Occipital lobe (tissue), 2 donors: ENCODE measurements around the gene CRYBB1. TPM values are rescaled to one million over a fixed set of nuclear protein-coding genes. Genes with fewer than 3 reads are reported as not detected.

Experiments used
- DNase-seq: peaks from one replicate; lab custom pipeline; 2025; lab: John Stamatoyannopoulos, UW
- total RNA-seq: library from RNA; depleted of rRNA; stranded (reverse); fragments of >200 nt; gene quantifications from one replicate; pipeline ENCODE4 v1.2.3, GENCODE V29; 2014

CRYBB1 gene
- 0.62 TPM for total RNA-seq

DNA sequence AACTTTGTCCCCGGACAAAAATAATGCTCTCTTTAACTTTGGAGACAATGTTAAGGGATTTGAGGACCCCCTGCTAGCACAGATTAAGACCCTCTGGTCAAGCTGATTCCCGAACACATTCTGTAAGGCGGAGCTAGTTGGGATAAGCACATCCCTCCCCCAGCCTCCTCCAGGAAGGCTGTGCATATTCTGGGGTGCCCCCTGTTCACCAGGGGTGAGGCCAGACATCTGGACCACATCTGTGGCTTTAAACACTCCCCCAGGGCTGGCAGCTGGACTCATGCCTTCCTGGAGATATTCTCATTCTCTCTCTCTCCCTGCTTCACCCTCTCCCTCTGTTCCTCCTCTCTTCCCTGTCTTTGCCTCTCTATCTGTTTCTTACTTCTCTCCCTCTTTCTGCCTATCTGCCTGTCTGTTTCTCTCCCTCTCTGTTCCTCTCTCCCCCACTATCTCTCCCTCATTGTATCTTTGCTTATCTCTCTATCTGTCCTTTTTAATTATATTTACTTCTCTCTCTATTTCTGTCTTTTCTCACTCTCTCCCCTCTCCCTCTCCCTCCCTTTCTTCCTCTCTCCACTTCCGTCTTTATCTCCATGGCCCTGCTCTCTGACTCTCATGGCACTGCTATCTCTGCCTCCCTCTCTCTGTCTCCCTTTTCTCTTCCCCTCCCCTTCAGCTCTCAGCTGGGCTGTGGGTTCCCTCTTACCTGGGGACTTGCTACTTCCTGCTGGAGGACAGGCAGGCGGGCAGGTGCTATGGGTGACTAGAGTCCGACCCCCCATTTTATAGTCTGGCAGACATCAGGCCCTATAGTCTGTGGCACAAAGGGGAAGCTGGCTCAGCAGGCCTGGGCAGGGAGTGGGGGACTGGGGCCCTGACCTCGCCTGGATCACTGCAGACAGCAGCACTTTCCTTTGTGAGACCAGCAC is at the start of gene CRYBB1:
Gene CRYBB1, minus strand, starts transcription at position 757 of the 929 bp plus-strand sequence. CDS start 1,708 bp downstream, outside the sequence.
- no peak for DNase-seq

DNA sequence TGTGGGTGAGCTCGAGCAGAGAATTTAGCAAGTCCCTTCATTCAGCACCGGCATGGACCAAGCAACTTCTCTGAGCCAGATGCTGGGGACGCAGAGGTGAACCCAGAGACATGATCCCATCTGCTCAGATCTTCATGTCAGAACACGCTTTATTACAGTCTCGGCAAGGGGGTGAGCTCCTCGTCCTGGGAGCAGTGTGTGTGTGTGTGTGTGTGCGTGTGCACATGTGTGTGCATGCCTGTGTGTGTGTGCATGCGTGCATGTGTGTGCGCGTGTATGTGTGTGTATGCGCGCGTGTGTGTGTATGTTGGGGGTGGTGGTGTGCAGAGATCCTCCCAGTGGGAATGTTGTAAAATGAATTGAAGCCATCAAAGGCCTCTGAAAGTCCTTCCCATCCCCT is 49.3 kb upstream of the CRYBB1 start:
- DNase-seq, result no peak

DNA sequence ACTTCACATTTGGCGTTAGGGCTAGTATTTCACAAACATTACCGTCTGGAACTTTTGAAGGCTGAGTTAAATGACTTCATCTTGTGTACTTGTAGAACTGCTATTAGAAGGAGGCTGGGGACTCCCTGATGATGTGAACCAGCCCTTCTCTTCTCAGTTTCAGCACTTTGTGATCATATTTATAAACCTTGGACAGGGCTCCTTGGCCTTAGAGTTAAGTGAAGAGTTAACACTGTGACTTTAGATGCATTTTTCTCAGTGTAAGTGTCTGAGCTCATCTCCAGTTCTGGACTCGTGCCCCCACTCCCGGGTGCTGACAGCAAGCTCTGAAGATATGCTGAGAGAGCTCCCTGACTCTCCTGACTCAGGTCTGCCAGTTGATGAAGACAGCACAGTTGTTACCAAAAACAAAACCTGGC is 48.0 kb upstream of the CRYBB1 start:
- no peak for DNase-seq

DNA sequence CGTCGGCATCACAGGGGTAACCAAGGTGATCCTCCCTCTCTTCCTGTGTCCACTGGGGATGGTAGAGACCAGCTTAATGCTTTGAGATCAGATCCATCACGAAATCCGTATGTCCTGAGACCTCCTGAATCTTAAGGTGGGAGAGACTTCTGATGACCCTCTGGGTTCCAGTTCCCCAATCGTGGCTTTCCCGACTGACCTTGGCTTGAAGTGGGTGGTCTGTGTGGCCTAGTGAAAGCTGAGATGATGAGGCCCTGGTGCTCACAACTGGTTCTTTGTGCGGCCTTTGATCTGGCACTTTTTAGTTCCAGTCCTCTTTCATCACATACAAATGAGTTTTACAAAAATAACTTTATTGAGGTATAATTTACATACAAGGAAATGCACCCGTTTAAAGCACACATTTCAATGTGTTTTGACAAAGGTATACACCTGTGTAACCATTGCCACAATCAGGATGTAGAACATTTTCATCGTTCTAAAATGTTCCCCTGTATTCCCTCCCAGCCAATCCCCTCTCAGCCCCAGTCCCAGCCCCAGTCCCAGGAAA is 45.6 kb upstream of the CRYBB1 start:
- no peak for DNase-seq

DNA sequence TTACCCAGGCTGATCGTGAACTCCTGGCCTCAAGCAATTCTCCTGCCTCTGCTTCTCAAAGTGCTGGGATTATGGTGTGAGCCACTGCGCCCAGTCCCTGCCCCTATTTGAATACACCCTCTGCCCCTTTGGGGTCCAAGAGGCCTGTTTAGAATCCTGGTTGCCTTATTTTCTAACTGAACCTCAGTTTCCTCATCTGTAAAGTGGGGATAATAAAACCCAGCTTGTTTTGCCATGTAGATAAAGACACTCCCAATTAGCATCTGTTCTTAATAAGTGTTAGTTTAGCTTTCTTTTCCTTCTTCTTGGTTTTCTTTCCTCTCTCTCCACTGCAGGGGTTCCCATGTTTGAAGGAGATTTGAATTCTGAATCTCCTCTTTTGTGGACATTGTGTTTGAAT is 44.3 kb upstream of the CRYBB1 start:
- no peak for DNase-seq

DNA sequence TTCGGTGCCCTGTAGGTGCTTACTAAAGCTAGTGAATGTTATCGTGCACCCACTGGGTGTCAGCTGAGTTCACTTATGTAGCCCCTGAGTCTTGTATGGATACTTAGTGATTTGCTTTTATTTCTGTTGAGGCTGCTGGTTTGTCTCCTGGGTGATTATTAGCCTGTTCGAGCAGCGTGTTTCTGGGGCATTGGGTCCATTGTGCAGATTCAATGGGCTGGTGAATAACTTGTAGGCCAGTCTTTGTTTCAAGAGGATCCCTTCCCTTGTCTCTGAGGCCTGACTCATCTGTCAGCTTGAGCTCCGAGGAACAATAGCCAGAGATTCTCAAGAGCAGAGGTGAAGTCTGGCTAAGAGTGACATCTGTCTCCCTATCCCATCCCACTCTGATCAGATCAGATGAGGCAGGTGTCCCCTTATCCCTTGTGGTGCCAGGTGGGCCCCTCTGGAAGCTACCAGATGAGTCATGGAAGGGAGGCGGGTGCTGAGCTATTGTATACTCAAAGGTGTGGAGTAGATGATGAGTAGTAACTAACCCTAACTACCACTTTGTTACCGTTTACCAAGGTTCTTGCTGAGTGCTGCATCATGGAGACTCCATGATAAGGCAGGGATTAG is 43.2 kb upstream of the CRYBB1 start:
- DNase-seq, result no peak

DNA sequence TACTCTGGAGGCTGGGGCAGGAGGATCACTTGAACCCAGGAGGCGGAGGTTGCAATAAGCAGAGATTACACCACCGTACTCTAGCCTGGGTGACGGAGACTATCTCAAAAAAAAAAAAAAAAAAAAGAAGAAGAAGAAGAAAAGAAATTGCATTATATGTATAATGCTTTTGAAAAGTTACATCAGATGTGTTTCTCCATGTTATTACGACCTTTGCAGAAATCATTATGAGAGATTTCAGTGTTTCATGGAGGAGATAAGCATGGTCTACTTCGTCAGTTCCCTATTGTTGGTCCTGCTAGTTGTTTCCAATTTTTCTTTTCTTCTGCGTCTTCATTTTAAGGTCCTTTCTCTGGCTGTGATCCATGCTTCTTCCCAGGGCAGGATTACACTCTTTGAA is 42.5 kb upstream of the CRYBB1 start:
- no peak for DNase-seq

DNA sequence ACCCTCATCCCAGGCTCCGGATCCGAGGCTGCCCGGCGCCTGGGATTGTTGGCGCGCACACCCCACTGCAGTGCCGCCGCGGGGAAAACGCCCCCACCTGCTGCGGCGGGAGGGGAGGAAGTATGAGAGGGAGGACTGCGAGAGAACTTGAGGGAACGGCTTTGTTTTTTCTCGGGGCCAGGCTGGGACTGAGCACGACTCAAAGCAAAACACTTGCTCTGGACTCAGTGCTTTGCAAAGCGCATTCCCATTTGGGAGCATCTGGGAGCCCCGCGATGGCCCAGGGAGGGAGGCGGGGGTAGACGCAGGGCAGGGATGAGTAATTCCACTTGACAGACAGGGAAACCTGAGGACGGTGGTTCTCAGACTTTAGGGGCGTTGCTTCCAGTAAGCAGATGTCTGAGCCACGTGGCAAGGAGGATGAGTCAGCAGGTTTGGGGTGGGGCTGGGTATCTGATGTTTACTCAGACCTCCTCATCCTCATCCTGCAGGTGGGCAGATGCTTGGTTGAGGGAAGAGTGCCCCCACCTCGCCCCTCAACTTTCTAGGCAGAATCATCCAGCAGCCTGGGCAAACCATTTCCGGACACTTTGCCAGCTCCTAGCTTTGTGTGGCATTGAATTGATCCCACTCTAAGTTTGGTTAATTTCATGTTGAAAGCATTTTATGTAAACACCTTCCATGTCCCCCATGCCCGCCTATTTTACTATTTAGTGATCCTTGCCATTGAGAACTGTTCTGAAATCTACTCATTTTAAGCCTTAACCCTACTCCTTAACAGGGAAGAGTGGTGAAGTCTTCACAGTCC is 41.0 kb upstream of the CRYBB1 start:
- peak; percentile 82 for DNase-seq

DNA sequence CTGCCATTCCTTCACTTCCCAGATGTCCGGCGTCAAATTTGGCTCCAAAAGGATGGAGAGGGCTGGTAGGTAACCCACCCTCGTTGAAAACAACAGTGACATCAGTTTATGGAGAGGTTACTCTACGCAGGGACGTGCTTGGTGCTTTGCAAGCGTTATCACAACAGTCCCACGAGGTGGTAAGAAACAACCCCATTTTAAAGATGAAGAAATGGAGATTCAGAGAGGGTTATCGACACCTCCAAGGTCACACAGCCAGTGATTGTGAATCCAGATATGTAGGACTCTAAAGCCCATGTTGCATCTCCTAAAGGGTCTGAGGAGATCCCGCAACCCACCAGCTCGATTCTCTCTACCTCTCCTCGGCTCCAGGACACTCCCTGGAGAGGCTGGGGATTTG is 40.3 kb upstream of the CRYBB1 start:
- no peak for DNase-seq

DNA sequence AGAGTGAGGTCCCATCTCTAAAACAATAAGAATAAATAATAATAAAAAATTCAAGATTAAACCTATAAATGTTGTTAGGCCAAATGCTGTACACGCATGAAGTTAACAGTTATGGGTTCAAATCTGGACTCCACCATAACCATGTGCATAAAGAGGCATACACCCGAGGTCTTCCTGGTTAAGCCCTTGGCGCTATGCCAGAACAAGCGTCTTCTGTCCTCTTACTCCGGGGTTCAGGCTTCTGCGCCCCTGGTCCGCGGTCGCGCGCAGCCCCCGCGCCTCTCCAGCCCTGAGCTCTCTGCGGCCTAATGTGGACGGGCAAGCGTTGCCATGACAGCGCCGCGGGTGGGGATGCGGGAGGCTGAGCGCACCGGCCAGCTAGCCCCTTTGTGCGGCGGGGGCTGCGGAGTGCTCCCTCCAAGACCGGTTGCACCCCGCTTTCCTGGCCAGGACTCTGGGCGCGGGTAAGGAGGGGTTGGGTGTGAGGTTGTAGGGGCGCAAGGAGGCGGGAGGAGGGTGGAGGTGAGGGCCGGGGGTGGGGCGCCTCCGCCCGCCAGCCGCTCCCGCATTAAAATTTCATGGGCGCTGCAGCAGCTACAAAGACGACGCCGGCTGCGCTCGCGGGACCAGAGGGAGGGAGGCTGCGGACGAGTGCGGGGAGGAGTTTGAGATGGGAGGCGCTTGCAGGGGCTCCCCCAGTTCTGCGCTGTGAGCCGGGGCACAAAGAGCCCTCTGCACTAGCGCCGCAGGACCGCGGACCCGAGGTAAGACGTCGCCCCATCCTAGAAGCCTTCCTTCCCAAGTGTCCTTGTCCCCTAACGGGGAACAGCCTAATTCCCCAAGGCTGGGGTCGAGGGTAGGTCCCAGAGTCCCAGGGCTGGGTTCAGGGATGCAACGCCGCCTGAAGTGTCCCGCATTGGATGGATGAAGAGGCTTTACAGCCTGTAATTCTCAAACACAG is 39.3 kb upstream of the CRYBB1 start, which contains the start of gene MIAT:
Gene MIAT, plus strand, starts transcription at position 698 of the 961 bp plus-strand sequence.
- peak; percentile 76 for DNase-seq

DNA sequence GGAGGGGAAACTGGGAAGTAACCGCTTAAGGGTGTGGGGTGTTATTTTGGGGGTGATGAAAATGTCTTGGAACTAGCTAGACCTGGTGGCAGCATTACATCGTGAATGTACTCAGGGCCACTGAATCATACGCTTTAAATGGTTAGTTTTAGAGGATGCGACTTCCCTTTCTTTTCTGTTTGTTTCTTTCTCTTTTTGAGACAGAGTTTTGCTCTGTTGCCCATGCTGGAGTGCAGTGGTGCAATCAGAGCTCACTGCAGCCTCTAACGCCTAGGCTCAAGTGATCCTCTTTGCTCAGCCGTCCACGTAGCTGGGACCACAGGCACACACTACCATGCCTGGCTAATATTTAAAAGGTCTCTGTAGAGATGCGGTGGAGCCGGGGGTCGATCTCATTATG is 34.0 kb upstream of the CRYBB1 start:
- no peak for DNase-seq

DNA sequence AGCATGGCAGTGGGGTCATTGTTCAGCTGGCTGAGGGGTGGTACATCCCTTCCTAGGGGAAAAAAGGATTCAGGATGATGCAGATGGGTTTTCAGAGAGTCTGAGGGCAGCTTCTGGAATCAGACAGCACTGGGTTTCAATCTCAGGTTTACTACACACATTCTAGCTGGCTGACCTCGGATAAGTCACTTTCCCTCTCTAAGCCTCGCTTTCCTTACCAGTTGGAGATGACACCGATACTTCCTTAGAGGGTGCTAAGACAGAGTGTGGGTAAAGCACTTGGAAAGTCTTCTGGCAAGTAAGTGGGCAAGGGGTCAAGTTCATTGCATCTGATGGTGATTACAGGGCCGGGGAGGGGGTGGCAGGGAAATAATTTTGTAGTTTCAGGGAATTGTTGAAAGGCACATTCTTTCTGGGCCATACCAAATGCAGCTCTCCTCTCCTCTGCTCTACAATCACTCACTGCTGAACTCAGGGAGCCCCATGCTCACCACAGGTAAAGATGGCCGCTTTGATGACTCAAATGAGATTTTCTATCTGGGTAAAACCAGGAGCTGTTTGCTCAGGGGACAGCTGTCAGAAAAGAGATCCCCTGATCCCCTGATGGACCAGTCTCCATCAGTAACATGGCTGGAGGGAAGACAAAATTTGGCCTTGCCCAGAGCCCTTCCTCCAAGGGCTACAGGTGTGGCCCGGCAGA is 33.0 kb upstream of the CRYBB1 start:
- DNase-seq, result no peak

DNA sequence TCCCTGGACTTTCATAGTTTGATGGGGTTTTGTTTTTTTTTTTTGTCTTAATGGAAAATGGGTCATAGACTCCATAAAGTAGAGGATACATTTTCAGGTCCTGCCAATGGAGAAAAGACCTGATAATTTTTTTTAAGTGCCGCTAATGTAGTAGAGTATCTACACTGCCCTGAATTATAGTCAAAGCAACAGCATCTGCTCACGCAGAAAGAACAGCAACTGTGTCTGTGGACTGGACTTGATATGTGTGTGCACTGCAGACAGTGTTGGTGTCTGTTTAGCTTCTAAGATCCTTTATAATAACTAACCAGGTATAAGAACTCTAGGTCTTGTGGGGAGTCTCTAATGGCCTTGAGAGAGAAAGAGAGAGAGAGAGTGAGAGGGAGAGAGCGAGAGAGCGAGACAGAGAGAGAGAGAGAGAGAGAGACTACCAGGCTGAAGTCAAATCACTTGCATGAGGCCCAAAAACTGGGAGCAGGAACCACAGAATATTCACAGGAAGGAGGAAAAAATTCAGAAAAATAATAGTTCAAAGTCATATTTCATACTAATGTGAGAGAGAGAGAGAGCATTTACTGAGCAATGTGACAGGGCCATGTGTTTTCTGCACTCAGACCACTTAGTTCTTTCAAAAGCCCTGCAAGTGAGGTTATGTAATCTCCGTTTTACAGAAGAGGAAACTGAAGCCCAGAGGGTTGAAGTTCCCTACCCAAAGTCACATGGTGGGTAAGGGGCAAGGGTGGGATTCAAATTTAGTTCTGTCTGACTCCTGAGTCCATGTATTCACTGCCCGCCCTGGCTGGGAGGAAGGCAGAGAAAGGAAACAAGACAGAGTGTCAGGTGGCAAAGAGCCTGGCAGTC is 30.9 kb upstream of the CRYBB1 start:
- no peak for DNase-seq

DNA sequence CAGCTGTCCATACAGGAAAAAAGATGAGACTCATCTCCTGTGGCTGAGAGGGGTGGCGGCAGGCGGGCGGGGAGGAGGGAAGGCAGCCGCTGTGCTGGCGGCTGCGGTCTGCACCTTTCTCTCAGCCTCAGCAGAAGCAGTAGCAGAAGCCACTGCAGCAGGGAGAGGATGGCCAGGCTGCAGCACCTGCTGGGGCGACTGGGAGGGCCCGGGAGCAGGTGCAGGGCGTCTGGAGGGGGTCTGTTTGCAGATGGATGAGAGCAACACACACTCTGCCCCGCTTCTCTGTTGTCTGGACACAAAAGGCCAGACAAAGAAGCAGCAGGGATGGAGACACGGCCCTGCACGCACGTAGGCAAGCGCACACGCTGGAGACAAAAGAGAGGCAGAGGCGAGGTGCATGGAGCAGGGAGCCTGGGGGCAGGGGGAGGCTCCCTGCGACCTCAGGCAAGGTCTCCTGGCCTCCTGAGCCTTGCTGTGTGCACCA is 30.2 kb upstream of the CRYBB1 start:
- DNase-seq, result peak; percentile 37

DNA sequence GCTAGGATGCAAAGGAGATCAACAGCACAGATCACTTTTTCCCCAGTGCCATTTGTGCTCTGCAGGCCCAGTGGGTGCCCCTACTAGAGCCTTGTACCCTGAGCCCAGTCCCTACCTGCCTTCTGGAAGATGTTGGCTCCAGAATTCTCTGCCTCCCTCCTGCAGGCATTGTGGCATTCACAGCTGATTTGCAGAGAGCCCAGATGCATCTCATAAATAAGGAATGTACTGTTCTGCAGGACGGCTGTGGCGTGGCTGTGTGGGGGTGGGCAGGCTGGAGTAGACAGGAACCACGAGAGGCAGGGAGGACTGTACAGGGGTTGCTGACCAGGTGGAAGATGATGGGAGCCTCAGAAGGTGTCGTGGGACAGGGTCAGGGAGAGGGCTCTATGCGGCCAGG is 28.3 kb upstream of the CRYBB1 start:
- peak; percentile 58 for DNase-seq

DNA sequence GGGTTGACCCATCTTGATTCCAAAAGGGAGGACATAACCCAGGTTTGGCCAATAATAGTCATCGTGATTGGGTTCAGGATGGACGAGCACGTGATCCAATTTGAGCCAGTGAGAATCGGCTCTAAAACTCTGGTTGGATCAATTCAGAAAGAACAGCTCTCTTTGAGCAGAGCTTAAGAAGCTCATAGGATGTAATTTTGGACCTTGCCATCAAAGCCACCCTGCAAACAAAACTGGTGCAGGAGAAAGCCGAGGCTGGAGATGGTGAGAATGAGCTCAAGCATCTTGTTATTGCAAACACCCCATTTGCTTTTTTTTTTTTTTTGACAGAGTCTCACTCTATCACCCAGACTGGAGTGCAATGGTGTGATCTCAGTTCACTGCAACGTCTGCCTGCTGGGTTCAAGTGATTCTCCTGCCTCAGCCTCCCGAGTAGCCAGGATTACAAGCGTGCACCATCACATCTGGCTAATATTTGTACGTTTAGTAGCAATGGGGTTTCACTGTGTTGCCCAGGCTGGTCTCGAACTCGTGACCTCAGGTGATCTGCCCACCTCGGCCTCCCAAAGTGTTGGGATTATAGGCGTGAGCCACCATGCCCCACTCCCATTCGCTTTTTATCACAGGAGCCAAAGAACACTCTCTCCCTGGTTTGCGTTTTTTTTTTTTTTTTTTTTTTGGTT is 25.7 kb upstream of the CRYBB1 start:
- no peak for DNase-seq

DNA sequence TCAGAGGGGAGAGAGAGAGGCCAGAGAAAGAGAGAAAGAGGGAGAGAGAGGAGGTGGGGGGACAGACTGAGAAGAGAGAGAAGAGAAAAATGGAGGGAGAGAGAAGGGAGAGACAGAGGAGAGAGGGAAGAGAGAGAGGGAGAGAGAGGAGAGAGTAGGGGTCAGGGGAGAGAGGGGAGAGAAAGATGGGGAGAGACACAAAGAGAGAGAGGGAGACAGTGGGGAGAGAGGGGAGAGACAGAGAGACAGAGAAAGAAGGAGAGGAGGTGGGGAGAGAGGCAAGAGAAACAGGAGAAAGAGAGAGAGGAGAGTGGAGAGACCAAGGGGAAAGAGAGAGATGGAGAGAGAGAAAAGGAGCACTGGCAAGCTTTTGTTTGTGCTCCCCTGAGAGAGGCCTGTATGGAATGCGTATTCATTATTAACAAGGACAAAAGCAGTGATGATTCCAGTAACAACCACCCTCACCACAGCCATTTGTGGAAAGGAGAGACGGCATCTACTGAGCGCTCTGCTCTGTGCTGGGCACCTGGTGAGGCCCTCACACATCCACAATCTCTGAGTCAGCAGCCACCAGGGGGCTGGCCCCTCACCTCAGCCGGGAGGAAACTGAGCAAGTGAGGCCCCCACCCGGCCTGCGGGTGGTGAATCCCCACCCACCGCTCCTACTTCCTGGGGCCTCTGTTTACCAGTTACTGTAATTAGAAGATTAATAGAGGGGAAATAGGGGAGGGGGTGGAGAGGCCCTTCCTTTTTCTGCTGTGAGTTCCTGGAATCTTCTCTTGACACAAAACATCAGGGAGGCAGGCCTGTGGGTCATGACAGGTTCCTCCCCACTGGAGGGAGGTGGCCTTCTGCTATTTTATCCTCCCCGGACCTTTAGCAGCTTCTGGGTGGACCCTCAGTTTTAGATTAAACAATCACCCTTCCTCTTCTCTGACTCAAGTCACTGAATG is 24.9 kb upstream of the CRYBB1 start:
- DNase-seq, result no peak
